AG08396 (cell line): ENCODE measurements around the gene MMD2.
"Not testable (repeated sequence)": the region's sequence is repeated elsewhere in the genome, so short reads cannot be mapped to it uniquely, and the experiment has no call there.

Experiments
- DNase-seq: peaks from one replicate; pipeline ENCODE4 v3.0.0; 2012; ENCODE audit warnings: low spot score, mixed read lengths

MMD2 gene

GRCh38 chr7:4893929-4894475 lies 65.0 kb downstream of the MMD2 start:
- DNase-seq, result no peak

GRCh38 chr7:4893188-4893587 lies 65.8 kb downstream of the MMD2 start:
- not testable (repeated sequence) for DNase-seq

DNA sequence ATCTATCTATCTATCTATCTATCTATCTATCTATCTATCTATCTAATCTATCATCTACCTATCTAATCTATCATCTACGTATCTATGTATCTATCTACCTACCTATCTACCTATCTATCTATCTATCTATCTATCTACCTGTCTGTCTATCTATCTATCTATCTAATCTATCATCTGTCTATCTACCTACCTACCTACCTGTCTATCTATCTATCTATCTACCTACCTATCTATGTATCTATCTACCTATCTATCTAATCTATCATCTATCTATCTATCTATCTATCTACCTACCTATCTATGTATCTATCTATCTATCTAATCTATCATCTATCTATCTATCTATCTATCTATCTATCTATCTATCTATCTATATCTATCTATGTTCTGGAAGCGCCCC lies 67.5 kb downstream of the MMD2 start:
- DNase-seq, result not testable (repeated sequence)

DNA sequence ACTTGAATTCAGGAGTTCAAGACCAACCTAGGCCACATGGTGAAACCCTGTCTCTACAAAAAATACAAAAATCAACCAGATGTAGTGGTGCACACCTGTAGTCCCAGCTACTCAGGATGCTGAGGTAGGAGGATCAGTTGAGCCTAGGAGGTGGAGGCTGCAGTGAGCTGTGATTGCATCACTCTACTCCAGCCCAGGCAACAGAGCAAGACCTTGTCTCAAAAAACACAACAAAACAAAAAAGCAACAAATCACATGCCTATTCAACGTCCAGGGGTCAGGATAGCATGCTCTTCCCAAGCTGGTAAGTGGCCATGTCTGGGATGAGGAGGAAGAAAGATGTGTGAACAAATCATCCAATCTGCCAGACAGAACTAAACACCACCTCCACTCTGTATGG lies 69.3 kb downstream of the MMD2 start:
- no peak for DNase-seq

DNA sequence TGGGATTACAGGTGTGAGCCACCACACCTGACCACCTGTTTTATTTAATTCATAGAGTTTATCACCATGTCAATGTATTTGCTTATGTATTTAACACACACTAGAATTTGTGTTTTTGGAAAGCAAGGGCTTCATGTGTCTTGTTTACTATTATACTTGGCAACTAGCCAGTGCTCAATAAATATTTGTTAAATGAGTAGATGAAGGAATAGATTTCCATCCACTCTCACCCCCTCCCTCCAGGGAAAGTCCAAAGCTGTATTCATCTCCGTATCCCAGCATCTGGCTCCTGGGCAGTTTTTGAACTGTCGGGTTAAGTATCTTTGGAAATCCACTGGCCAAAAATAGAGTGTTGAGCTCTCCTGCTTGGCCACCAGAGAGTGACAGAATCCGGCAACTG lies 70.8 kb downstream of the MMD2 start:
- no peak for DNase-seq

DNA sequence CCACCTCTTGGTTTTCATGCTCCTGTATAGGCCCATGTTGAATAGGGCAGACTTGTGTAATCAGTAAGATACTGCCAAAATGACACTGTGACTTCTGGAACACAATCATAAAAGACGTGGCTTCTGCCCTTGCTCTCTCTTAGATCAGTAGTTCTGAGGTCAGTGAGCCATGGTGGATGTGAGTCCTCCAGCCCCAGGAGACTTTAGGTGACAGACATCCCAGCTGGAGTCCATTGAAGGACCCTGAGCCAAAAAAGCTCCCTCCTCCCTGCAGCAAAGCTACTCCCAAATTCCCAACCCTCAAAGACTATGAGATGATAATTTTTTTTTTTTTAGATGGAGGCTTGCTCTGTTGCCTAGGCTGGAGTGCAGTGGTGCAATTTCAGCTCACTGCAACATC lies 72.3 kb downstream of the MMD2 start:
- no peak for DNase-seq

DNA sequence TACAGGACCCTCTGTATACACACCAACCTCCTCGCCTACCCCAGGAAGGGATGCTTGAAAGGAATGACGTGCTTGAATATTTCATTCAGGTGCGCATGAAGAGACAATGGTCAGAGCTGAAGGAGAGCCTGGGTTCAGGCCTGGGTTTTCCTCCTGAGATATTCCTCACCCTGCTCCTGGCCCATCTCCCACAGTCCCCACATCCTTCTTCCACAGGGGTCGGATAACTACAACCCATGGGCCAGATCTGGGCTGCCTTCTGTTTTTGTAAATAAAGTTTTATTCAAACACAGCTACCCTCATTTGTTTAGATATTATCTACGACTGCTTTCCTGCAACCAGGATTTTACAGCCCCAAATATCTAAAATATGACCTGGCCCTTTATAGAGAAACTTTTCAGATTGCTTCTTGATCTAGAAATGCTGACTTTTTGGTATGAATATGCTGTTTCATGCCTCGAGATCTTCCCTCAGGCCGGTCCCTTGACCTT lies 73.6 kb downstream of the MMD2 start:
- DNase-seq, result no peak

DNA sequence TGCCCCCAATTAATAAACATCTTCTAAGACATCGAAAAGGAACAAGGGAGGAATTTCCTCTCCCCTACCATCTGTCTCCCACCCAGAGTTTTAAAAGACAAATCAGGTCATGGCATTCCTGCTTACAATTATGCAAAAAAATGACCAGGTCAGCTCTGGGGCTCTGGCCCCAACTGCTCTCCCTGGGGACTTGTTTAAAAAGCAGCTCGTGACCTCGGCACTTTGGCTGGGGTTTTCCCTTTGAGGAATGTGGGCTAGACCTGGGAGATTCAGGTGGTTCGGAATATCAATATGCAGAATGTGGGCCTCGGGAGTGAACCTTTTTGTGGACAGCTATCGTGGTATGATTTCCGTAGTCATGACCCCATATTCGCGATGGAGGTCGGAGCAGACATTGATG lies 74.8 kb downstream of the MMD2 start:
- no peak for DNase-seq

DNA sequence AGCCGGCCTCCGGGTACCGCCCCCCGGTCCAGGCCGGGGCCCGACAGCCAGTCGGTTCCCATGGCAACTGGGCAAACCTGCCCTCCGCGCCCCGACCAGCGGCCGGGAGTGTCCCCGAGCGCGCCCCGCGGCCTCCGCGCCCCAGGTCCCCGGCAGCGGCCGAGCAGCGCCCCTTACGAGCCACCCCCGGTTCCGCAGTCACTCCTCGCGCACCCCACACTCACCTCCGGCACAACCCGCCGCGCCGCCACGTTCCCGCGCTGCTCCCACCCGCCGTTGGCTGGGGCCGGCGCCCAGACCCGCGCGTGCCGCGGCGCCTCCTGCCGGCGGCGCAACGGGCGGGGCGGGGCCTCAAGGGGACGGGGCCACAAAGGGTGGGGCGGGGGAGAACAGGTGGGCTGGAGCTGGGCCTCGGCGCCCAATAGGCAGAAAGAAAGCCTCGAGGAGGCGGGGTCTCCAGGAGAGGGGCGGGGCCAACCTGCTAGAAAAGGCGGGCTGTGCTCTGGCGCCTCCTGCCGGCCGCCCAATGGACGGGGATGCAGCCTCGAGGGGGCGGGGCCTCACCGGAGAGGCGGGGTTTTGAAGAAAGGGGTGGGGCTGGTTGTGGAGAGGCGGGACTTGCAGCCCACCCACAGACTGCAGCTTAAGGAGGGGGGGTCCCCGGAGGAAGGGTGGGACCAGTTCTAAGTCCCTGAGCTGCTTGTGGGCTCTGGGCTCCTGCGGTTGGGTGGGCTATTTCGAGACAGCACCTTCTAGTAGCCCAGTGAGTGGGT lies 75.4 kb downstream of the MMD2 start, which contains the start of gene RADIL:
Gene RADIL (minus strand): TSS at position 345 of the 773 bp plus-strand sequence. CDS start 5,577 bp downstream, outside the sequence.
- peak; percentile 97 for DNase-seq

- no peak for DNase-seq
Observed at GRCh38 chr7:4883033-4883371, 76.0 kb downstream of the MMD2 start.

- DNase-seq, result peak; percentile 83
Observed at GRCh38 chr7:4882169-4883032, 76.6 kb downstream of the MMD2 start.

- no peak for DNase-seq
Observed at GRCh38 chr7:4880218-4880617, 78.8 kb downstream of the MMD2 start.

DNA sequence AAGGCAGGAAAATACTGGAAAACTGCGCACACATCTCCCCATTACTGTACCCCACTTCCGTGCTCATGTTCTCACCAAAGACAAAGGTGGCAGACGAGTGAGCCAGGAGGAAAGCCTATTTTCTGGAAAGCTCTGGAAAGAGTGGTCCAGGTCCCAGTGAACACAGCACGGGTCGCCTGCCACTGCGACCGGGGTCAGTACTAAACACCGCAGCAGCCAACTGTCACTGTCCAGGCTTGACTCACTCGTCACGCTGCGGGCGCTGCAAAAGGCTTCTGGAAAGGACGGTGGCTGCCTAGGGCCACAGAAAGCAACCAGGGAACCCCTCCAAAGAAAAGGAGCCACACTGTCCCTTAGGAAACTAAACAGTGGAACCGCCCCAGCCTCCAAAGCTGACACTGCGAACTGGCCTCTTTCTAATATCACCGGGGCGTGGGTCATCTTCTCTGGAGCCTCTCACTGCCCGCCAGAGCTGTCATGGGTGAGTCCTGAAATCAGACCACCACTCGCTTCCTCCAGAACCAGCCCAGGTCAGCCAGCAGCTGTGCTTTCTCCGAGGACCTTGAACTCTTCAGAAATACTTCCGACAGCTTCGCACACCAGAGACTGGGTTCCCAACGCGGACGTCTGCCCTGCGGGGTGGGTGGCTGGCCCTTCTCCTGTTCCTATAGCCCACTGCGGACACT lies 79.4 kb downstream of the MMD2 start:
- DNase-seq, result no peak

- no peak for DNase-seq
Observed at GRCh38 chr7:4878336-4879335, 80.4 kb downstream of the MMD2 start.

- no peak for DNase-seq
Observed at GRCh38 chr7:4876586-4876985, 82.4 kb downstream of the MMD2 start.

DNA sequence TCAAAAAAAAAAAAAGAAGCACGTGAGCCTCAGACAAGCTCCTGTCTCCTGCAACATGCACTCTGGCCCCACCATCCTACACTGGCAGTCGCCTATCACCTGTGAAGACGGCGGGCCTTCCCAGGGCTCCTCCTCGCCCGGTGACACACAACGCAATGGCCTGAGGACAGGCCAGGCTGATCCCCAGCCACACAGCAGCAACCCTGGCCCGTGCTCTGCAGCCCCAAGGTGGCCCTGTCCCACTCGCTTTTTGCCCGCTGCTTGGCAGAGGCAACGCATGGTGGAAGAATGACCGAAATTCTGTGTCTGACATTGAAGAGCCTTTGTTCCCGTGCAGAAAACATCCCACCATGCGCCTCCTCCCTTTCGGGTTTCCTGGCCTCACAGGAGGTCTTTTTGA lies 83.6 kb downstream of the MMD2 start:
- no peak for DNase-seq

- DNase-seq, result no peak
Observed at GRCh38 chr7:4873071-4873944, 85.7 kb downstream of the MMD2 start.

GRCh38 chr7:4871930-4872675 lies 86.9 kb downstream of the MMD2 start:
- no peak for DNase-seq

GRCh38 chr7:4871056-4871680 lies 87.8 kb downstream of the MMD2 start:
- DNase-seq, result no peak
